GM18861 (cell line): ENCODE measurements around the gene WDR1.
"Not testable (repeated sequence)": the region's sequence is repeated elsewhere in the genome, so short reads cannot be mapped to it uniquely, and the experiment has no call there.

ENCODE experiments used
- ATAC-seq: cut with Tn5 transposase; IDR thresholded peaks from one replicate; pipeline ENCODE4 v1.9.1; 2021; ENCODE audit not compliant: unreplicated experiment

Gene WDR1

DNA sequence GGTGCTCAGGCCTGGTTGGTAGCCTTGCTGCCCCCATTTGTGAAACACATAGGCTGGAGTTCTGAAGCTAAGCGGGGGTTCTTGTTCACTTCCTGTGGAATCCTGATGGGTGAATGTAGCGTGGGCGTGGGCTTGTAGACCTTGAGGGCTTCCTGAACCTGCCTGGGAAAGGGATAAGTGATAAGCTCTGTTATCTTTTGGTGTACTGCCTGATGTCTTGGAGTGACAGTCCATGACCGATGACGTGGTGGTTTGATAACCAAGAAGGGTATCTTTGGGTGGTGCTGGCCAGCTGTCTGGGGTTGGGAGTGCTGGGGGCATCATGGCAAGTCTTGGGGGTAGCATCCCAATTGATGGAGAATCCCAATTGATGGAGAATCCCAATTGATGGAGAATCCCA, 17.5 kb upstream of the WDR1 start:
- ATAC-seq = no peak

- ATAC-seq = no peak
These were observed 14.6 kb upstream of the WDR1 start for GRCh38 chr4:10131202-10131601.

DNA sequence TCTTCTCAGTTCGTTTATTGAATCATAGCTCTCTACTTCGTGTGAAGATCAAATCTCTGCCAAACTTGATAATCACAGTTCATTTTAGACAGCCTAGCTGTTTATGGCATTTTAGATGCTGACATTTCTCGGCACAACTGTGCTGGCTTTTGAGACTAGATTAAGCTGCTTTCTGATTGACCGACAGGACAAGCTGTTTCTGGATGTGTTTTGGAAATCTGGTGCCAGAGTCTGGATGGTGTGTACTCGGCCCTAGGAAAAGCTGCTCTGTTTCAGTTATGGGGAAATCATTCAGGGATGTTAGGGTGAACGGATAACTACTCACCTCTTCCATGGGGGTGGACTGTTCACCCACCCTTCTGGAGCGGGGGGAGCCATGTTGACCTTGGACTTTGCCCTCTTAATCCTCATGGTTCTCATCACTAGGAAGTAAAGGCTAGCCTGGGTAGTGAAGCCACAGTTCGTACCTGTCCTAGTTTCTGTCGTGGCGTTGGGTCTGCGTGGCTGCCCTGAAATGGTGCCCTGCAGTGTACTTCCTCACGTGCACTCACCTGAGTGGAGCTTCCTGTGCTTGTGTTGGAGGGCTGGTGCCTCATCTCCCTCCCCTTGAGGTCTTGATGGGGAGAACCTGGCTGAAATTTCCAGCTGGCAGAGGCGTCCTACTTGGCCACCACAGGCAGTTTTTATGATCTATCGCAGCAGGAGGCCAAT, 13.7 kb upstream of the WDR1 start:
- ATAC-seq = no peak

DNA sequence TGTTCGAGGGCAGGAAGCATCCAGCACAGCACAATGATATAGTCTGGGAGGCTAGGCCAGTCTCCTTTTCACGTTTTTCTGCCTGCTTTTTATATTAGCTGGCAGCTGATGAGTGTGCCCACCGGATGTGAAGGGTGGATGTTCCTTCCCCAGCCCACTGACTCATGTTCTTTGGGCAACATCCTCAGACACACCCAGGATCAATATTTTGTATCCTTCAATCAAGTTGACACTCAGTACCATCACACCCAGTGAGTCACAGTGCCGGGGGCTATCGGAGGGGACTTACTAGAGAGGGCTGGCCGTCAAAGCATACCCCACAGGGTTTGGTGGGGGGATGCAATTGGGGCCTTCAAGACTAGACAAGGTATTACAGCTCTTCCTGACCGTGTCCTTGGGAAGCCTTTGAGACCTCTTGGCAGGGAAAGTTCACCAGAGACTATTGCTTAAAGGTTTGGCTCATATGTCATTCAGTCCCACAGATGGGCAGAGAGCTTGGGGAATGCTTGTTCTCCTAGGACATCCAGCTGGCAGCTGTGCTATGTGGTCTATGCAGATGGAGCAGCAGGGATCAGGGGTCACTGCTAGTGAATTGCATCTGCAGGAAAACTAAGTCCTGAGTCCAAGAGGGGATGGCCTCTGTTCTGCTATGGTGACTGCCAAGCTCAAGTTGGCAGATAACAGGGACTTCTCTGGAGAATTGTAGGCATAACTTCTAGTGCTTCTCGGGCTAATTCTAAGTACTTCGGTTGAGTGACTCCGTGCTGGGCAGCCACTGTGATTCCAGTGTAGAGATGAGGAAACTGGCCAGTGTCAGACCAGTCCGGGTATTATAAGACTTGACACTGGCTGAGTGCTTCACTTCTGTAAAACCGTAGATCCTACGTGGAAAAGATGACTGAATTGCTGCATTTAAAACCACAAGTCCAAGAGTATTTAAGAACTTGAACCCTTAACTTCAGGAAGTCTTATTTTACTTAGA, 12.9 kb upstream of the WDR1 start:
- no peak for ATAC-seq

- no peak for ATAC-seq
These were observed 12.2 kb upstream of the WDR1 start for GRCh38 chr4:10128761-10129160.

GRCh38 chr4:10127531-10127930, 10.9 kb upstream of the WDR1 start:
- not testable (repeated sequence) for ATAC-seq

DNA sequence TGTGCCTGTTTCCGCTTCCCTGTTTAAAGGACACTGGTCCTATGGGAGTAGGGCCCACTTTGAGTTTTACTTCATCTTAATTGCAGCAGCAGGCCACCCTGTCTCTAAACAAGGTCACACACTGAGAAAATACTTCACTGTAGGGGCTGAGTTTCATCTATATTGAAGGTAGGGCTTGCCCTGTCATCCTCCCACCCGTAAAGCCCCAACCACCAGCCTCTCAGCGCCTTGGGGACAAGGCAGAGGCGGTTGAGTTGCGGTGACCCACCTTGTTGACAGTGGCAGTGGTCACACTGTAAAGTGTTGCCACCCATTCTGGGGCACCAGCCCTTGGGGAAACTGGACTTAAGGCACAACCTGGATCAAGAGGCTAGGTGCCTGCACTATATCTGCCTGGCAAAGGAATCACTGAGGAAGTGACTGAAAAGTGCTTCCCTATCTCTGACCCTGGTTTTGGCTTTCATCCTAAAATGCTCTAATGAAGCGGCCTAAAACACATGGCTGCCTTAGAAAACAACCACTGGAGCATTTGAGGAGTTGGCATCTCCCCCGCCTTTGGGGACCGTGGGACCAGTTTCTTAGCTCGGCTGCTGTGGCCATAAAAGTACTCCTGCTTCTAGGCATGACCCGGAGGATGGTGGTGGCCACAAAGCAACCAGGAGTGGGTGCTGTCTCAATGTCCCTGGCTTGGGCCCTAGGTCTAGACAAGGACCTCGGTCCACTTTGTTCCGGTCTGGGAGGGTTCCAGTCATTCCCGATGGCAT, 7.8 kb upstream of the WDR1 start:
- no peak for ATAC-seq

GRCh38 chr4:10123227-10124101, 6.9 kb upstream of the WDR1 start:
- ATAC-seq = no peak

- ATAC-seq = no peak
These were observed 5.8 kb upstream of the WDR1 start for GRCh38 chr4:10122236-10122932.

DNA sequence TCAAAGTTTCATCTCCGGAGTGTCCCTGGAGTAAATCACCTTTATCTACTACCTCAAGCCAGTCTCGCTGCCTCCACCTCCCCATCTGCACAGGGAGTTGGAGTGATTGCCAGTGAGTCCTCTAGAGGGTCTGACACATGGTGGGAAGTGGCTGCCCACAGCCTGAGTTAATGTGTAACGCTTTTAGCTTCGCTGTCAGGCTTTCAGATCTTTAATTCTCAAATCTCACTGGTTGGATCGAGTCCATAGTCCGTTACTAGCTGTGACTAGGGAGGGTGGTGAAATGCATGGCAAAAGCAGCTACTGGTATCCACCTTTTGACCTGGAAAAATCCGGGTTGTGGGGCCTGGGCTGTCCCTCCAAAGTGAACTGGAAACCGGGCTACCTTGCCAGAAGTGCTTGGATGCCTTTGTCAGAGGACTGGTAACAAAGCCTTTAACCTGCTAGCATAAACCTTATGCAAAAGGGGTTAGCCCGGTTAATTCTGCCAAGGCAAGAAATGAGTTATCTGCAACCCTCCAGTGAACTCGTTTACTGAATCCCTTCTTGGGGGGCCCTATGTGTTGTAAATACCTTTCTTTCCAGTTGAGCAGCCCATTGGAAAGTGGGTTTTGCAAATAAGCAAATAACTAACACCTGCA, 5.1 kb upstream of the WDR1 start:
- ATAC-seq = peak; percentile 28

- no peak for ATAC-seq
These were observed 4.5 kb upstream of the WDR1 start for GRCh38 chr4:10120943-10121567.

DNA sequence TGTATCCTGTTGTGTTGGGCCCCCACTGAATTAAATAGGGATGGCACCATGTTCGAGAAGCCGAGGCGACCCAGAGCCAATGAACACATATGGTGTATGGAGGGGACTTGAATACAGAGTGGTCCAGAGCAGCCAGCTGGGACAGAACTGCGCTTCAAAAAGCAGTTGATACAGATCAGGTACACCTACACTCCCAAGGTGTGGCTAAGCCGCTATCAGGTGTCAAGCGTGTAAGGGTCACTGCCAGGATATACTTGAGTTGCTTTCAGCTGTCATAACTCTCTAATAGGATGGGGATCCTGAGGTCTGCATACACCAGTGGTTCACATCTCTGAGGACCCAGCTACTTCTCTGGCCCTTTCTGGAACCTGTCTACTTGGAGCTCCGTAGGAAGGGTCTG, 3.2 kb upstream of the WDR1 start:
- ATAC-seq = no peak

GRCh38 chr4:10119278-10119677, 2.7 kb upstream of the WDR1 start:
- no peak for ATAC-seq

DNA sequence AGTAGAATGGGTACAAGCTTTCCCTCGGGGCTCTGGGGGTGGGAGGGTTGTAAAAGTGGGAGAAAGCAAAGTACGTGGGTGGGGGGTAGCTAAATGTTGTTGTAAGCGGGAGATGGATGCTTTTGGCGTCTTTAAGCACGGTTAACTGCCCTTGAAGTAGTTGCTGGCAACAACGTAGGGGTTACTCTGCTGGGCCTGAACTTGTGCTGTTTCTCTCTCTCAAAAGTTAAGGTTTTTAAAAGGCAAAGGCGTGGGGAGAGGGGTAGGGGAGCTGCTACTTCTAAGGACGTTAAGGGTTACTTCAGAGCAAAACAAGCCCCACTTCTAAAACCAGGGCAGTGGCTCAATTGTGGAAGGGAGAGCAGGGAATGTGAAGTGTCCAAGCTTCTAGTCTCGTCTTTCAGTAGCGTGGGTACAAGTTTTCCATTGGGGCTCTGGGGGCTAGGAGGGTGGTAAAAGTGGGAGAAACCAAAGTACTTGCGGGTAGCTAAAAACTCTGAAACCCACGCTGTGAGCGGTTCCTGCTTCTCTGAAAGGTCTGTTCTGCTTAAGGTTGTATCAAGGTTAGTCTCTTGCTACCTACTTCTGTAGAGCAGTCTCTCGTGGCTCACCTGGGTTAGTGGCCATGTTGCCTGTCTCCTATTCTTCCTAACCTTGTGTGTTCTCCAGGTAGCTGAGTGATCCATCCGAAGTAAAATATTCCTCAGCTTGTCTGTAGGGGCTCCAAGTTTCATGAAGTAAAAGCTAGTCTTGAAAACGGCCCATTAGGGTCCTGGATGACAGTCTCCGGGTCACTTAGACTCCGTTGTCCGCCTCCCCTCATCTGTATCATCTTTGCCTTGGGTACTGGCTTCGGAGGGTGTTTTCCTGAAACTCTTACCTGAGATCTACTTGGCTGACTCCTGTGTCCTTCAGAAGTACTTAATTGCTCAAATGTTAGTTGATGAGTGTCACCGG, 1.7 kb upstream of the WDR1 start:
- no peak for ATAC-seq

DNA sequence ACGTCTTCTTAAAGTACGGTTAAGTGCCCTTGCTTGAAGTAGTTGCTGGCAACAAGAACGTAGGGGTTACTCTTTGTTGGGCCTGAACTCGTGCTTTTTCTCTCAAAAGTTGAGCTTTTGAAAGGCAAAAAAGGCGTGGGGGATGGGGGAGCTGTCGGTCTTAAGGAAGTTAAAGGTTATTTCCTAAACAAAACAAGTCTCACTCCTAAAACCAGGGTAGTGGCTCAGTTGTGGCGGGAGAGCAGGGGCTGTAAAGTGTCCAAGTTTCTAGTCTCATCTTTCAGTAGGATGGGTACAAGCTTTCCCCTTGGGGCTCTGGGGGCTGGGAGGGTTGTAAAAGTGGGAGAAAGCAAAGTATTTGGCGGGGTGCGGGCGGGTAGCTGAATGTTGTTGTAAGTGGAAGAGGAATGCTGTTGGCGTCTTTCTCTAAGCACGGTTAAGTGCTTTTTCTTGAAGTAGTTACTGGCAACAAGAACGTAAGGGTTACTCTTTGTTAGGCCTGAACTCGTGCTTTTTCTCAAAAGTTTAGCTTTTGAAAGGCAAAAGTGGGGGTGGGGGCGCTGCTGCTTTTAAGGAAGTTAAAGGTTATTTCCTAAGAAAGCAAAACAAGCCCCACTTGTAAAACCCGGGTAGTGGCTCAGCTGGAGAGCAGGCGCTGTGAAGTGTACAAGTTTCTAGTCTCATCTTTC, 904 bp upstream of the WDR1 start:
- ATAC-seq = no peak

GRCh38 chr4:10115797-10116568, 616 bp downstream of the WDR1 start:
- ATAC-seq = peak; percentile 25
